GM21526 (cell line): ENCODE measurements around the gene UNC119.

Experiments used
- ATAC-seq: cut with Tn5 transposase; IDR thresholded peaks from one replicate; pipeline ENCODE4 v1.9.1; 2021; ENCODE audit warnings: moderate library complexity; ENCODE audit not compliant: unreplicated experiment, low FRiP score

UNC119 gene

GRCh38 chr17:28501421-28502284, 50.8 kb downstream of the UNC119 start:
- ATAC-seq = no peak

- ATAC-seq = no peak
Observed at GRCh38 chr17:28500712-28501379, 51.6 kb downstream of the UNC119 start.

GRCh38 chr17:28499684-28500357, 52.6 kb downstream of the UNC119 start:
- ATAC-seq = no peak

GRCh38 chr17:28499364-28499664, 53.1 kb downstream of the UNC119 start:
- no peak for ATAC-seq

- ATAC-seq = no peak
Observed at GRCh38 chr17:28498652-28499363, 53.6 kb downstream of the UNC119 start.

- no peak for ATAC-seq
Observed at GRCh38 chr17:28497931-28498330, 54.5 kb downstream of the UNC119 start.
